ENCODE measurements around the gene MFSD2A.

DNA sequence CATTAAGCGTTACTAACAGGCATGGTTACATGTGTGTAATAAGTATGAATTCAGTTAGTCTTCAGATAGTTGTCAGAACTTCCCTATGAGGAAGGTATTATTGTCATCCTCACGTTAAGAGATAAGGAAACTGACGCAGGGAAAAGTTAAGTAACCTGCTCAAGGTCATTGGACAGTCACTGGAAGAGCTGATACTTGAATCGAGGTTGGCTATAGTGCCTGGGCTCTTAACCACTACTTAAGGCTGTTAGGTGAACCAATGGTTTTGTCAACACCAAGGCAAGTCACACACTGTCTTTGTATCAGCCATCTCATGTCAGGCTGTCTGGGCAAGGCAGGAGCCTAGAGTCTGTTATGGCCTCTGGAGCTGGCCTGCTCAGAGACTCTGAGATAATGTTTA is 16.2 kb downstream of the MFSD2A start:
- TF ChIP-seq, protein P1, sequence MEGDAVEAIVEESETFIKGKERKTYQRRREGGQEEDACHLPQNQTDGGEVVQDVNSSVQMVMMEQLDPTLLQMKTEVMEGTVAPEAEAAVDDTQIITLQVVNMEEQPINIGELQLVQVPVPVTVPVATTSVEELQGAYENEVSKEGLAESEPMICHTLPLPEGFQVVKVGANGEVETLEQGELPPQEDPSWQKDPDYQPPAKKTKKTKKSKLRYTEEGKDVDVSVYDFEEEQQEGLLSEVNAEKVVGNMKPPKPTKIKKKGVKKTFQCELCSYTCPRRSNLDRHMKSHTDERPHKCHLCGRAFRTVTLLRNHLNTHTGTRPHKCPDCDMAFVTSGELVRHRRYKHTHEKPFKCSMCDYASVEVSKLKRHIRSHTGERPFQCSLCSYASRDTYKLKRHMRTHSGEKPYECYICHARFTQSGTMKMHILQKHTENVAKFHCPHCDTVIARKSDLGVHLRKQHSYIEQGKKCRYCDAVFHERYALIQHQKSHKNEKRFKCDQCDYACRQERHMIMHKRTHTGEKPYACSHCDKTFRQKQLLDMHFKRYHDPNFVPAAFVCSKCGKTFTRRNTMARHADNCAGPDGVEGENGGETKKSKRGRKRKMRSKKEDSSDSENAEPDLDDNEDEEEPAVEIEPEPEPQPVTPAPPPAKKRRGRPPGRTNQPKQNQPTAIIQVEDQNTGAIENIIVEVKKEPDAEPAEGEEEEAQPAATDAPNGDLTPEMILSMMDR (IDR thresholded peaks at IDR 0.05), result no peak
- TF ChIP-seq POLR2A (IDR thresholded peaks at IDR 0.05), result no peak

Measured in thyroid gland (tissue), 4 donors.